Suppressor macrophage treated with lipopolysaccharide for 1 hour (primary cell): ENCODE data around the gene CDH23.
A peak's percentile ranks its signal among the peaks of the same experiment; 100 is the strongest.

ENCODE experiments used
- DNase-seq, 3 donors: peaks; one replicate each; pipeline ENCODE4 v3.0.0-alpha.2; 2020 to 2022

The CDH23 gene

DNA sequence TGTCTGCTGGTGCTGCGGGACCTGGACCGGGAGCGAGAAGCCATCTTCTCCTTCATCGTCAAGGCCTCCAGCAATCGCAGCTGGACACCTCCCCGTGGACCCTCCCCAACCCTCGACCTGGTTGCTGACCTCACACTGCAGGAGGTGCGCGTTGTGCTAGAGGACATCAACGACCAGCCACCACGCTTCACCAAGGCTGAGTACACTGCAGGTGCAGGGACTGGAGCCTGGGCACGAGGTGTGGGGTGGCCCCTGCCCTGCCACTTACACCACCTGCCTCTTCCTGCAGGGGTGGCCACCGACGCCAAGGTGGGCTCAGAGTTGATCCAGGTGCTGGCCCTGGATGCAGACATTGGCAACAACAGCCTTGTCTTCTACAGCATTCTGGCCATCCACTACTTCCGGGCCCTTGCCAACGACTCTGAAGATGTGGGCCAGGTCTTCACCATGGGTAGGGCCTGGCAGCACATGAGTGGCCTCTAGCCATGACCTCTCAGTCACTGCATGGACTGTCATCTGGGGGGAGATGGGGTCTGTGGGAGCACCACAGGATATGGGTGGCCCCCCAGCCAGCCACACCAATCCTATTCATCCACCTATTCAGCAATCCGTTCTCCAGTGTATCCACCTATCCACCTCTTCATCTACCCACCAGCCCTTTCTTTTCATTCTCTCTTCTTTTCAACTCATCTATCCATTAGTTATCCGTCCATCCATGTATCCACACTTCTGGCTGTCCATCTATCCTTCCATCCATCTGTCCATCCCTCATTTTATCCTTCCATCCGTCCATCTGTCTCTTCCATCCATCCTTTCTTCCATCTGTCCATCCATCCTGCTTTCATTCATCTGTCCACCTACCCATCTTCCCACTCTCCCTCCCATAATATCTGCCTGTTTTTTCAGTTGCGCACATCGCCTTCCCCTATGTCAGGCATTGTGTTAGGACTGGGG, 411.1 kb downstream of the CDH23 start:
- DNase-seq: peak in 1 of 3 donors; percentile 36

DNA sequence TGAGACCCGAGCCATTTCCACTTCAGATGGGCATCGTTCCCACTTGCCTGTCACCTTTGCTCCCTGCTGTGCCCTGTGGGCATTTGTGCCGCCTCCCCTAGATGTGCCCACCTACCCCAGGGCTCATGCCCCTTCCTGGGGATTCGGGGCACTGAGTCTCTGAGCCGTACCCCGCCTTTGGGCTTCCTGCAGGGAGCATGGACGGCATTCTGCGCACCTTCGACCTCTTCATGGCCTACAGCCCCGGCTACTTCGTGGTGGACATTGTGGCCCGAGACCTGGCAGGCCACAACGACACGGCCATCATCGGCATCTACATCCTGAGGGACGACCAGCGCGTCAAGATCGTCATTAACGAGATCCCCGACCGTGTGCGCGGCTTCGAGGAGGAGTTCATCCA, 412.9 kb downstream of the CDH23 start:
- DNase-seq: peak in 1 of 3 donors; percentile 21

DNA sequence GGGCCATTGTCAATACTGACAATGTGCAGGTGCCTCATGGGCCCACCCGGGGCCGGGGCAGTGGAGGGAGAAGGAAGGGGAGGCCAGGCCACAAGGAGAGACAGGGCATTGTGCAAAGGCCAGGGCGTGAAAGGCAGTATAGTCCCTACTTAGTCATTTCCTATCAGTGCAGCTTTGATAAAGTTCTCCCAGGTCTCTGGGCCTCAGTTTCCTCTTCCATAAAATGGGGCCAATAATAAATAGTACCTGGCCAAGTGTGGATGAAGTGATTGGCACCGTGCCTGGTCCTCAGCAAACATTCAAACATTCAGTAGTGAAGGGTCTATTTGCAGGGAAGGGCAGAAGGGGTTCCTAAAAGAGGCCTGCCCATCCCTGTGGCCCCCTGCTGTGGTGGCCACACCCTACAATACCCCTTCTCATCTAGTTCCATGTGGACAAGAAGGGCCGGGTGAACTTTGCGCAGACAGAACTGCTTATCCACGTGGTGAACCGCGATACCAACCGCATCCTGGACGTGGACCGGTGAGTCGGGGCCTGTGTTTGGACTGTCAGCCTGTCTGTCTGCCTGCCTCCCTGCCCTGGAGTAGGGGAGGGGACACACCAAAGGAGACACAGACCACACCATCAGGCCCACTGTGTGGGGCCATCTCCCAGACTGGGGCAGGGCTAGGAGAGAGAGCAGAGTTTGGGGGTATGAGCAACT, 413.5 kb downstream of the CDH23 start:
- DNase-seq: peak in 1 of 3 donors; percentile 49

DNA sequence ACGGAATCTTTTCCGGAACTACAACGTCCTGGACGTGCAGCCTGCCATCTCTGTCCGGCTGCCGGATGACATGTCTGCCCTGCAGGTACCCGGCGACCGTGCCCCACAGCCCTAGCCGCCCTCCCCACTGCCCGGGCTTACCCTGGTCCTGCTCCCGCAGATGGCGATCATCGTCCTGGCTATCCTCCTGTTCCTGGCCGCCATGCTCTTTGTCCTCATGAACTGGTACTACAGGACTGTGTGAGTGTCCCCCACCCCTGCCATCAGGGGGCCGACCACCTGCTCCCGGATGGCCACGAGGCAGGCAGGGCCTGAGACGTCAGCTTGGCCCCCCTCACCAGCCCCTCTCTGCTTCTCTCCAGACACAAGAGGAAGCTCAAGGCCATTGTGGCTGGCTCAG, 414.6 kb downstream of the CDH23 start:
- DNase-seq: peak in 1 of 3 donors; percentile 20

DNA sequence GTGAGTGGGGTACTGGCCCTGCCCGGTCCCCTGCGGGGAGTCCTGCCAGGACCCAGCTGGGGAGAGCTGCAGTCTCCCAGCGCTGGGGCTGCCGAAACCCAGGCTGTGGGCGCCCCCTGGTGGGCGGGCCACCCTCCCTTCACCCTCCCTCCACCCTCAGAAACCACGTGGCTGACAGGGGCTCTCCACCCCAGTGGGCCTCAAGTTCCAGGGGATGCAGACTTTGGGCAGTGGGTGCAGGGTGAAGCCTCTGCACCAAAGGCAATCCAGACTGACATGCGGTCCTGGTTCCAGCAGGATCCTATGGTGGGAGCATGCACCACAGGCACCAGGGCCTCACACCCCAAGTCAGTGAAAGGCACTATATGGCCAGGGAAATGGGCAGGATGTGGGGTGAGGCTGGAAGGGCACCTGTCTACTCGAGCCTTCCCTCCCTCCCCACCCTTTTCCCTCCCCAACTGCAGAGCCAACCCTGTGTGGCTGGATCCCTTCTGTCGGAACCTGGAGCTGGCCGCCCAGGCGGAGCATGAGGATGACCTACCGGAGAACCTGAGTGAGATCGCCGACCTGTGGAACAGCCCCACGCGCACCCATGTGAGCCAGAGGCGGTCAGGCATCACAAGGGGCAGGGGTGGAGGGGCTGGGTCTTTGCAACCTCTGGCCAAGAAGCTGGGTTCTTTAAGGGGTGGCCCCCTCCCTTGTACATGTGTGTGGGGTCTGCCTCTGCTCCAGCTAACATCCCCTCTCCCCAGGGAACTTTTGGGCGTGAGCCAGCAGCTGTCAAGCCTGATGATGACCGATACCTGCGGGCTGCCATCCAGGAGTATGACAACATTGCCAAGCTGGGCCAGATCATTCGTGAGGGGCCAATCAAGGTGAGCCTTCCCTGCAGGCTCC, 415.5 kb downstream of the CDH23 start:
- DNase-seq: peak; percentile 69 to 87 (median 71)

DNA sequence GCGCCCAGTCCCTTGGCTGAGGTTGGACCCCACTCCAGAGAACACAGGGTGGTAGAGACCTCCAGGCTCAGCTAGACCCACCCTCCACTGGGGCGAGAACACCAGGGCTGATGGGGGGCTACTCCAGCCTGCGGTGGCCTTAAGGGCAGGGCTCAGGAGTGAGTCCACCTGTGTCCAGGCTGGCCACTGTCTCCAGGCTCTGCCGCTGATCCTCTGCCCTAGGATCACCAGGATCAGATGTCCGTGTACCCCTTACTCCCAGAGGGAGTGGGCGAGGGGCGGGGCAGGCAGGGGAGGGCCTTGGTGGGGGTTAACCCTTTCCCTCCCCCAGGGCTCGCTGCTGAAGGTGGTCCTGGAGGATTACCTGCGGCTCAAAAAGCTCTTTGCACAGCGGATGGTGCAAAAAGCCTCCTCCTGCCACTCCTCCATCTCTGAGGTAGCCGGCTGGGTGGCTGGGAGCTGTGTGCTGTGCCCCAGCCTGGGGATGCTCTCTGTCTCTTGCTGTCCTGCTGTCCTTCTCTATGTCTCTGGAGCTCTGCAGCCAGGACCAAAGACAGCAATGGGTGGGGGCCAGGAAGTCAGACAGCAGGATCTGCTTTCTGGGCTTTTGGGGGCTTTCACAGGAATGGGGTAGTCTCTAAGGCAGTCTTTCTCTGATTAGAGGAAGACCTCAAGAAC, 416.3 kb downstream of the CDH23 start:
- peak in 1 of 3 donors; percentile 28 for DNase-seq

DNA sequence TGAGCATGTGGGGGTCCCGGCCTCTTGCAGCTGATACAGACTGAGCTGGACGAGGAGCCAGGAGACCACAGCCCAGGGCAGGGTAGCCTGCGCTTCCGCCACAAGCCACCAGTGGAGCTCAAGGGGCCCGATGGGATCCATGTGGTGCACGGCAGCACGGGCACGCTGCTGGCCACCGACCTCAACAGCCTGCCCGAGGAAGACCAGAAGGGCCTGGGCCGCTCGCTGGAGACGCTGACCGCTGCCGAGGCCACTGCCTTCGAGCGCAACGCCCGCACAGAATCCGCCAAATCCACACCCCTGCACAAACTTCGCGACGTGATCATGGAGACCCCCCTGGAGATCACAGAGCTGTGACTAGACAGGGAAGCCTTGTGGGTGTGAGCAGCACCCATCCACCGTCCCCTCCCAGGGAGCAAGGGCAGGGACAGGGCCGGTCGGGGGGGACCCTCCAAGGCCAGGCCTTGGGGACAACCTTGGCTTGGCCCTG, 418.2 kb downstream of the CDH23 start:
- DNase-seq: peak in 1 of 3 donors; percentile 30

DNA sequence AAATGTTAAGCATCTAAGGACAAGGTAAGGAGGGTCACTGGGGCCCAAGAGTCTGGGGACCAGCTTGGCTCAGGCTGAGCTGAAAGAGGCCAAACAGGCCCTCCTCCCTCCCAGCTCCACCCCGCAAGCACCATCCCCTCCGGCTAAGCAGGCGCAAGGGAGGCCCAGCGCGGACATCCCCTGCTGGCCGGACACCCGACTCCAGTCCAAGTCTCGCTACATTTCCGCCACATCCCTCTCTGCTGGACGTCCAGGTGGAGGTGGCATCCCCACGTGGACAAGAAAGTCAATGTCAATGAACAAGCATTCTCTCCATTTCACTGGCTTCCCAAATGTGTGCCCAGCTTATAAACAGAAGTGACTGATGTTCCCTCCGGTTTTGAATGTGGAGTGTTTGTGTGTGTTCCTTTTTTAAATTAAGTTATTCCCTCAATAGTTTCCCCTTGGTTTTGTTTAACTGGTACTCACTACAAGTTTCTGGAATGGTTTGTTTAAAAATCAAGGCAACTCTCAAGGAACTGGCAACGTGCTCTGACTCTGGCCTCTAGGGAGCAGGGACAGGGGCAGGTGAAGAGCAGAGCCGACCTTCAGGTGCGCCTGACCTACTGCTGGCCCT, 418.9 kb downstream of the CDH23 start:
- DNase-seq: peak in 1 of 3 donors; percentile 15

DNA sequence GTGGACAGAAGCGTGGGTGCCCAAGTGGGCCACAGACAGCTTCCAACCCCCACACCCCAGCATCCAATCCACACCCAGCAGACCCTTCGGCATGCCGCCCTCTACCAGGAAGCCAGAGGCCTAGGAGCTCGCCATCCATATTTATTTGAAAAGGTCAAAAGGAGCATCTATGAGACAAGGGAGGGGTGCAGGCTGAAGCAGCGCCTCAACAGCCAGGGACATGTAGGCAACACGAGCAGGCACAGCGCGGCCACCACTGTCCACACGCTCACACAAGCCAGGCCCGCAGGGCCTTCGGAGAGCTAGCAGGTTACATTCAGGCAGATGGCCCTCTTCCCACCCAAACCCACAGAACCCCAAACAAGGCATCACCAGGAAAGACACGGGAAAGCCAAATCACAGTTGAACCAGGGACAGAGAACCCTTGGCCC, 419.7 kb downstream of the CDH23 start:
- DNase-seq: no peak

DNA sequence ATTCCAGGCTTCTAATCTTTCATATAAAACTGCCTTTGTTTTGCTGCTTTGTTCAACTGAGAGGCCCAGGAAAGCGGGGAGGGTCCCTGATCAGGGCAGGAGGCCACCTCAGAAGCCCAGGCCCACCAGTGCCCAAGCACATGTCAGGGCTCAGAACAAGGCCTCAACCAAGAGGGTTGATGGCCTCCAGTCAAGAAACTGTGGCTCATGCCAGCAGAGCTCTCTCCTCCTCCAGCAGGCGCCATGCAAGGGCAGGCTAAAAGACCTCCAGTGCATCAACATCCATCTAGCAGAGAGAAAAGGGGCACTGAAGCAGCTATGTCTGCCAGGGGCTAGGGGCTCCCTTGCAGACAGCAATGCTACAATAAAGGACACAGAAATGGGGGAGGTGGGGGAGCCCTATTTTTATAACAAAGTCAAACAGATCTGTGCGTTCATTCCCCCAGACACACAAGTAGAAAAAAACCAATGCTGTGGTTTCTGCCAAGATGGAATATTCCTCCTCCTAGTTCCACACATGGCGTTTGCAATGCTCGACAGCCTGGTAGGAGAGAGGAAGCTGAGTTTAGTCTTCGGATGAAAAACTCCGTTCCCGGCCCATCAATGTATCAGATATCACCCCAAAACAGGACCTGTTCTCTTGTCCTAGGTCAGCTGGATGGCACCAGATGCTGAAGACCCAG, 420.4 kb downstream of the CDH23 start:
- DNase-seq: no peak

DNA sequence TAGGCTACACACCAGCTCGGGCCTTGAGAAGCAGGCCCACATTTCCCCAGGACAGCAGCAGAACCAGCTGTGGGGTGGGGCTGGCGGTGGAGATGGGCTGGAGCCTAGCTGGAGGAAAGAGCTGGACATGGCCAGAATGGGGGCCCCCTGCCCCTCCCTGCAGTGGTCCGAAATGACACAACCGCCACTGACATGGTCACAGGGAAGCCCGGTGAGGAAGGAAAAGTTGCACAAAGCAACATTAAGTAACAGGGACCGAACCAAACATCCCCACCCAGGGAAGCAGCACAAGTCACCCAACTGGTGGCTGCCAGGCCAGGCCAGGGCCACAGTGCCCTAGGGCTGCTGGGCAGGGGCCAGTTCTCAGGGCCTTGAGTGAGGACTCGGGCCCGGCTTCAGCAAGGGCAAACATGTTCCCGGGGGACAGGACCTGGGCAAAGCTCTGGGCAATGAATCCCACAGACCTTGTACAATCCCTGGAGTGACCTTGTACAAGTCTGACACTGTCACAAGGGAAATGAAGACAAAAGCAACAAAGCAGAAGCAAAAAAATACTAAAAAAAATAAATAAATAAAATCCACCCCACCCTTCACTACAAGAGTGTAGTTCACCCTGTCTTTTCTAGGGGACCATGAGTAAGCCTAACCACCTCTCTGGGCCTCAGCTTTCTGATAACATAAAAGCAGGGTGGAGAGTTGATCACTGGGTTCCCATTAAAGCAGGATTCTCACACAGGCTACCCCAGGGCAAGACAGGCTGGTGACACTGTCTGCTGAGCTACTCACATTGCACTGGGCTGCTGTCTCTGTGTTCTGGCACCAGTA, 421.3 kb downstream of the CDH23 start:
- DNase-seq: peak; percentile 79 to 81 (median 79)

DNA sequence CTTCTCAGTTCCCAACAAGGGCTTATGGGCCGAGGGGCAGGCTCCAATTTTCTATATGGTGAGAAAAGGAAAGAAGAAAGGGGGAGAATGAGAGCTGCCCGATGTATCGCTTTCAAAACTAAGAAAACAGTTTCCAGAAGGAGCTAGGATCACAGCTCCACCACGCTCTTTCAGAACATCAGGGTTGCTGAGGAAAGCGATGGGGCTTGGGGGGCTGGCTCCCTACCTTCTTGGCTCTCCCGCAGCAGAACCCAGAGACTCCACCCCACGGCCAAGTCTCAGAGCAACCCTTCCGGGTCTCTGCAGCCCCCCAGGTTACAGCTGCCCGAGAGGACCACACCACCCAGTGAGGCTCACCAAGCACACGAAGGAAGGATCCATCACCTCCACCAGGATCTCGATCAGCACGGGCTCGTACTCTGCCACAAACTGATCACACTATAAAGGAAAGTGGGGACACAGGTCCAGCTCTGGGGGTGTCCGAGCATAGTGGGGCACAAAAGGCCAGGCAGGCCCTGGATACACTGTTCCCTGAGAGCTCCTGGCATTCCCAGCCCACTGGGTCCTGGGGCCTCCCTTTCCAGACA, 422.0 kb downstream of the CDH23 start:
- no peak for DNase-seq

DNA sequence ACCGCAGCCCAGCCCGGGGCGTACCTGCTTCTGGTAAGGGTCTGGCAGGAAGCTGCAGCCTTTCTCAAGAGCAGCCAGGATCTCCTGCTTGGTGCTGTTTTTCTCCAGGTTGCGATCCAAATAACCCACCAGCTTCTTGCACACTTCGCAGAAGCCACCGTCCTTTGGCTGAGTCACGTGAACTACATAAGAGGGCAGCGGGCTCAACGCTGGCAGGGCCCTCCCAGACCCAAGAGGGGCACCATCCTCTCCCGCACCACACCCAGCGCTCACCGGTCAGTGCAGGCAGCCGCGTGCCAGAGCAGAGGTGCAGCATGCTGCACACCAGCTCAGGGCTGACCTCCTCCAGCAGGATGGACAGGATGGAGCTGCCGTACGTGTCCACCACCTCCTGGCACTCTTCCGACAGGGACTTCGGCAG, 422.7 kb downstream of the CDH23 start:
- DNase-seq: no peak

DNA sequence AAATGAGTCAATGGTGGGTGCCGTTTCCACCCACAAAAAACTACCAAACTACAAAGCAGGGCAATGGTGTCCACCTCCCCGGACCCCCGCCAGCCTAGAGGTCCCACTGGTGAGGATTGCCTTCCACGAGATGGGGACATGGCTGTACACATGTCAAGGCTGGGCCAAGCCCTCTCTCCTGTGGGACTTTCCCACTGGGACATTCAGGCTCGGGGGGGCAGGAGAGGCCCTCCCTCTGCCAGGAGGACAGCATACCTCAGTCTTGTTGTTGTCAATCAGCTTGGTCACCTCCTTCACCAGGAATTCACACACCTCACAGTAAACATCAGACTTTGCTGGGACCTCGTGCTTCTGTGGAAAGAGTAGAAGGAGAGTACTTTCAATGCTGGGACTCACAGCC, 423.3 kb downstream of the CDH23 start:
- no peak for DNase-seq

DNA sequence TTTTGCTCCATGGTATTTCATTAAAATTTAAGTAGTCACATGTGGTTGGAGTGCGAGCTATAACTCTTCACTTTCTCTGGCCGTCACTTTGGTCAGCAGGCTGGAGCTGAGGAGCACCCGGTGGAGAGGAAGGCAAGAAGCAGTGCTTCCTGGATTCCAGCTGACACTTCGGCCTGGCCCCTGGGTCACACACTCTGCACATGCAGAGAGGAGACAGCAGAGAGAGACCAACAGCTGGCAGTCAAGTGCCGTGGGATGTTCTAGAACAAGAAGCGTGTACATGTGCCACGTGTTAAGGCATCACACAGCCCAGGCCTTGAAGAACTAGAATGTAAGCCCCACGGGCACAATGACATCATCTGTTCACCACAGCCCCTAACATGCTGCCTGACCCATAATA, 424.2 kb downstream of the CDH23 start:
- DNase-seq: no peak

DNA sequence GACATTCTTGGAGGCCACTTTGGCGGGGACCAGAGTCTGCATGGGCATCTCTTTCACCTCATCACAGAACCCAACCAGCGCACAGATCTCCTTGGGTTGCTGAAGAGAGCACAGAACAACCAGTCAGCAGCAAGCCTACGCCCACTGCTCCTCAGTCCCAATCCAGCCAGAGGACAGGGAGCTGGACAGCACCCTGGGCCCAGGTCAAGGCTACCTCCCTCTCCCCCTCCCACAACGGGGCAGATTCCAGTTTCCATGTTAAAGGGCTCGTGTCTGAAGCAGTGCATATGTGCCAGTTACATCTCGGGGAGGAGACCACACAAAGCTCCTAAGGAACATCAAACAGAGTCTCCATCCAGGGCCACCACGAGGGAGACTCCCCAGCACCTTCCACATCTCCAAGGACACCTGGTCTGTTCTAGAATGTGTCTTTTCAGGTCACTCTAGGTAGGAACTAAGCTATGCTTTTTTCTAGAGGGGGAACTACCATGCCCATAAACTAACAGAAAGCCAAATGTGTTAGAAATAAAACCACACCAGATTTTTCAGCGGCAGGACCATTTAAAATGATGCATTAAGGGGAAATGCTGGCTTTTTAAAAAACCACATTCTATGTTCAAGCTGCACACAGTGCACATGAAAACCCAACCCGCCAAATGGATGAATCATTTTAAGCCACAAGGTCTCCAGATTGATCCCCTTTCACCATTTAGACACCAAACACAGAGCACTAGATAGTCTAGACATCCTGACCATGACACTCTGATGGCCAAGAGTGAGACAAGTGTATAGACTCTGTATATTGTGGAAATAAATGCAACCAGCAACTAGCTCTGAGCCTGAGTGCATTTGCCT, 425.4 kb downstream of the CDH23 start:
- DNase-seq: no peak

DNA sequence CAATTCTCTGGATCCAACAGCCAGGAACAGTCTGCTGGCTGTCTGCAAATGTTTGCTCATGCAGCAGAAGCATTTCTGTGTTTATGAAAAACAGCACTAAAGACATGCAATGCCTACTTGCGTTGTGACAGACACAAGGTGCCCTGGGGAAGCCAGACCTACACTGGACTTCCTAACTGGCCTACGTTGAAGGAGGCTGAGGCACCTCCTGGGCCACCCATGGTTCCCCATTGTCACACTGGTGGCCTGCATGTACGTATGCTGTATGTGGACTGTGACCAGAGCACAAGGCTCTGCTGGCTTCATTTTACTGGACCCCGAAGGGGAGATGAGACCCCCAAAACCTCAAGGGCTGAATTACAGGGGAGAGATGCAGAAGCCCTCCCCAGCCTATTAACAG, 426.6 kb downstream of the CDH23 start:
- DNase-seq: no peak

DNA sequence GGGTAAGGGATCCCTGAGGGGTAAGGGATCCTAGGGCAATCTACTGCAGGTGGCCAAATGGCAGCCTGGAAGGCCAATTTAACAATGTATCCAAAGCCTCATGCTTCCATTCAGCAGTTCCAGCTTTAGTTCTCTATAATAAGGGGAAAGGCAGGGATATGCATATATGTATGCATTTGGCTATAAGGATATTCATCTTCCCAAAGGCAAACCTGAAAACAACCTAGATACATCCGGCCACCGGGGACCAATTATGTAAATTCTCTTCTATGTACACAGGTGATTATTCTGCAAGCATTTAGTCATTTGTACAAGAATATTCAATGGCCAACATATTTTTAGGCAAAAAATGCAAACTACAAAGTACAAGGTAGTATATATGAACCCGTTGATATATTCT, 427.6 kb downstream of the CDH23 start:
- DNase-seq: no peak

DNA sequence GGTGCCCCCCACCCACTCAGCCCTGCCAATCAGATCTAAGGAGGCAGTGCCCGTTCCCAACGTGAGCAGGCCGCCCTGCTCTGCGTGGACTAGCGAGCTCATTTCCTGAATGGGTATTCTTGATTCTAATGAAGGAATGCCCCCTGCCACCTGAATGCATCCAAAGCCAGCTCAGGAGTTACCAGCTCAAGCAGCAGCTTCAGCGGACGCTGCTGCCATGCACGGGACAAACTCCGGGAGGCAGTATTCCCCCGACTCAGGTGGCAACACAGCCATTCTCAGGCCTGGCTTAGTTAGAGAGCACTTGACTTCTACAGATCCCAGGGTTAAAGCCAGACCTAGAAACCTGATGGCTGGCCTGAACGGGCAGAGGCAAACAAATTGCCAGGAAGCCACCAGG, 428.5 kb downstream of the CDH23 start:
- no peak for DNase-seq
